MM.1S (cell line): ENCODE results near the gene VSIG10L.

ENCODE experiments used
- DNase-seq: peaks from one replicate; pipeline ENCODE4 v3.0.0-alpha.2; 2015
- H2AFZ ChIP-seq: fragments of 300-600 bp; sonication (generic); 2 replicates; pipeline ENCODE4 v1.6.0; 2016; ENCODE audit warnings: antibody characterized with exemption, low read length
- H3F3A ChIP-seq: fragments of 300-600 bp; sonication (generic); 2 replicates; pipeline ENCODE4 v1.6.1; 2016; ENCODE audit warnings: mild to moderate bottlenecking, antibody characterized with exemption, low read length, moderate library complexity, mixed read lengths; ENCODE audit not compliant: insufficient read depth
- H3K27ac ChIP-seq: fragments of 300-600 bp; sonication (generic); 2 replicates; pipeline ENCODE4 v1.5.1; 2016; ENCODE audit warnings: mild to moderate bottlenecking, low read length
- H3K27me3 ChIP-seq: fragments of 300-600 bp; sonication (generic); replicated peaks from 2 replicates; pipeline ENCODE4 v1.6.0; 2016; ENCODE audit warnings: low read length; ENCODE audit not compliant: insufficient read depth
- H3K36me3 ChIP-seq: fragments of 300-600 bp; sonication (generic); replicated peaks from 2 replicates; pipeline ENCODE4 v1.6.1; 2016; ENCODE audit warnings: mild to moderate bottlenecking, low read length, mixed read lengths; ENCODE audit not compliant: insufficient read depth
- H3K4me1 ChIP-seq: fragments of 300-600 bp; sonication (generic); 2 replicates; pipeline ENCODE4 v1.6.1; 2016; ENCODE audit warnings: low read length, mixed read lengths
- H3K4me2 ChIP-seq: fragments of 300-600 bp; sonication (generic); 2 replicates; pipeline ENCODE4 v1.6.0; 2016; ENCODE audit warnings: low read depth, low read length
- H3K4me3 ChIP-seq: fragments of 300-600 bp; sonication (generic); 2 replicates; pipeline ENCODE4 v1.5.1; 2016; ENCODE audit warnings: low read length, mixed read lengths
- H3K79me2 ChIP-seq: fragments of 300-600 bp; sonication (generic); 2 replicates; pipeline ENCODE4 v1.6.1; 2016; ENCODE audit warnings: mixed run types, low read length, mixed read lengths
- H3K9ac ChIP-seq: fragments of 300-600 bp; sonication (generic); 2 replicates; pipeline ENCODE4 v1.6.1; 2016; ENCODE audit warnings: low read length, mixed read lengths
- H3K9me2 ChIP-seq: fragments of 300-600 bp; sonication (generic); replicated peaks from 2 replicates; pipeline ENCODE4 v1.6.1; 2016; ENCODE audit warnings: mild to moderate bottlenecking, low read length, mixed read lengths; ENCODE audit not compliant: insufficient read depth
- H3K9me3 ChIP-seq: fragments of 300-600 bp; sonication (generic); replicated peaks from 2 replicates; pipeline ENCODE4 v1.6.1; 2016; ENCODE audit warnings: mild to moderate bottlenecking, low read length, mixed read lengths; ENCODE audit not compliant: insufficient read depth
- H4K20me1 ChIP-seq: fragments of 300-600 bp; sonication (generic); 2 replicates; pipeline ENCODE4 v1.6.1; 2016; ENCODE audit warnings: mild to moderate bottlenecking, low read length, moderate library complexity, mixed read lengths; ENCODE audit not compliant: insufficient read depth
- CTCF ChIP-seq: fragments of 300-600 bp; sonication (generic); IDR thresholded peaks from 2 replicates; pipeline ENCODE4 v1.5.1; 2016; ENCODE audit warnings: antibody characterized with exemption, low read length, mixed read lengths
- EZH2 ChIP-seq: fragments of 300-600 bp; sonication (generic); optimal IDR thresholded peaks from 2 replicates; pipeline ENCODE3; 2017; ENCODE audit warnings: low read depth, mild to moderate bottlenecking, antibody characterized with exemption, low read length, mixed read lengths
- EZH2phosphoT487 ChIP-seq: fragments of 300-600 bp; sonication (generic); IDR thresholded peaks from 2 replicates; pipeline ENCODE4 v1.6.1; 2018; ENCODE audit warnings: antibody characterized with exemption, low read length

The VSIG10L gene

DNA sequence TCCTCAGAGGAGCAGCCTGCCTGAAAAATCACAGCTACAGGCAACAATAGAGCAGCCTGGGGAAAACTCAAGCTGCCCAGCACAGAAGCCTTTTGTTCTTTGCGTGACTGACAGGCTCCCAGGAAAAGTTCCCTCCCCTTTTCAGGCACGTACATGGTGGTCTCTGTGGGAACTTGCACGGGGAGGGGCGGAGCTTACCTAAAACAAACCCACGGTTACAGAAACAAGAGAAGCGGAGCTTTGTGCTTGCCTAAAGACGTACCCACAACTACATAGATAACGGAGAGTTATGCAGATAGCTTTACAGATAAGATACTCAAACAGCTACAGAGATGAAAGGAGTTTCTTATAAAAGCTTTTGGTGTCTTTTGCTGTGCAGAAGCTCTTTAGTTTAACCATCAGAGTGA is 12.8 kb upstream of the VSIG10L start:
- no peak overlapping the region for H3K27ac ChIP-seq
- H3K79me2 ChIP-seq = no peaks in the 10 kb centered on the region
- H3K9me2 ChIP-seq = no peaks in the 10 kb centered on the region
- H3K36me3 ChIP-seq = no peaks in the 10 kb centered on the region
- TF ChIP-seq EZH2phosphoT487 (no peak), CTCF (no peak), EZH2 (no peak)
- no peaks in the 10 kb centered on the region for H3K4me1 ChIP-seq
- no peak overlapping the region for H3K9ac ChIP-seq
- DNase-seq = no peak
- H2AFZ ChIP-seq = no peak overlapping the region
- no peaks in the 10 kb centered on the region for H3K27me3 ChIP-seq
- H3K9me3 ChIP-seq = no peaks in the 10 kb centered on the region
- H3F3A ChIP-seq = no peaks in the 10 kb centered on the region
- H3K4me2 ChIP-seq = no peak overlapping the region
- no peak overlapping the region for H3K4me3 ChIP-seq
- H4K20me1 ChIP-seq = no peaks in the 10 kb centered on the region

DNA sequence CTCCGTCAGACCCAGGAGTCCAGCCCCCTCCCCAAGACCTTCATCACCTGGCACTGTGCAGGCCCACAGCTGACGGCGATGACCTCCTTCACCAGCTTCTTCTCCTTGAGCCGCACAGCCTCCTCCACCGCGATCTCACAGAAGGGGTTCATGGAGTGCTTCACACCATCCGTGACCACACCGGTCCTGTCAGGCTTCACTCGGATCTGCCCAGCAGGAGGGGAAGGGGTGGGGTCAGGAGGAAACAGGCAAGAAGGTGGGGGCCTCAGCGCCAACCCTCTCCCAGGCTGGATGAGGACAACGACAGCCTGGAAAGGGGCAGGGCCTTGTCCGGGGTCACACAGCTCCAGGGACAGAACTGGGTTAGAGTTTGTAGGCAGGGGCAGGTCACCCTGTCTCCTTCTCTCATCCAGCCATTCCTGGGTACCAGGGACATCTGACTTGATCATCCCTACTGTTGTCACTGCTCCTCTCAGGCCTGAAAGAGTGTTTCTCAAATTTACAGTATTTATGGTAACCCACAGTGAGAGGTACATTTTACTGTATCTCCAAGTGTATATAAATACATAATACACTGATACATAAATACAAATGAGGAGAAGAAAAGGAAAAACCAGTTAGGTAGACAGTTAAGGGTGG is 12.3 kb upstream of the VSIG10L start:
- no peak overlapping the region for H3K4me2 ChIP-seq
- no peak for TF ChIP-seq EZH2phosphoT487
- no peak for TF ChIP-seq EZH2
- no peak for TF ChIP-seq CTCF
- no peaks in the 10 kb centered on the region for H3K27me3 ChIP-seq
- no peak overlapping the region for H3K4me3 ChIP-seq
- no peaks in the 10 kb centered on the region for H4K20me1 ChIP-seq
- no peaks in the 10 kb centered on the region for H3K36me3 ChIP-seq
- no peak overlapping the region for H2AFZ ChIP-seq
- H3K9ac ChIP-seq = no peak overlapping the region
- H3F3A ChIP-seq = no peaks in the 10 kb centered on the region
- no peak for DNase-seq
- H3K27ac ChIP-seq = no peak overlapping the region
- no peaks in the 10 kb centered on the region for H3K9me2 ChIP-seq
- H3K4me1 ChIP-seq = no peaks in the 10 kb centered on the region
- H3K9me3 ChIP-seq = no peaks in the 10 kb centered on the region
- no peaks in the 10 kb centered on the region for H3K79me2 ChIP-seq

DNA sequence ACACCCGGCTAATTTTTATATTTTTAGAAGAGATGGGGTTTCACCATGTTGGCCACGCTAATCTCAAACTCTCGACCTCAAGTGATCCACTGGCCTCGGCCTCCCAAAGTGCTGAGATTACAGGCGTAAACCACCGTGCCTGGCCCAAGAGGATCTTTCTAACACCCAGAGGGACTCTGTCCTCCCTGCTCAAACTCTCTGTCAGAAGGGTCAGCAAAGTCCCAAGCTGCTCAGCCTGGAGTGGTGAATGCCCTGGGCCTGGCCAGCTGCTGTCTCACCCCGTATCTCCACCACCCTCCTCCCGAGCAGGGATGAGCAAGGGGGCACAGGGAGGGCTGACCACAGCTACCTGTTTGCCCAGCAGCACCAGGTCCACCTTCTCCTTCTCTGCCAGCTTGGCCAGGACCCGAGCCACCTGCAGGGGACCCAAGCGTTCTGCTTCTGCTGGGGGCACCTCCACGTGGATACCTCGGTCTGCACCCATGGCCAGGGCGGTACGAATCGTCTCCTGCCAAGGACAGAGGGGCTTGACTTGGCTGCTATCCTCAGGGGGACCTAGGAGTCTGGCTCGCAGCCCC is 10.9 kb upstream of the VSIG10L start:
- no peak for DNase-seq

More for the DNA sequence above, 10.9 kb upstream of the VSIG10L start:
- H3K9me3 ChIP-seq = no peaks in the 10 kb centered on the region
- H3K9me2 ChIP-seq = no peaks in the 10 kb centered on the region
- H3K27ac ChIP-seq = no peak overlapping the region
- no peaks in the 10 kb centered on the region for H3F3A ChIP-seq
- no peak for TF ChIP-seq EZH2
- no peak for TF ChIP-seq CTCF
- TF ChIP-seq EZH2phosphoT487 = no peak
- H3K4me2 ChIP-seq = no peak overlapping the region
- H3K9ac ChIP-seq = no peak overlapping the region
- H3K4me1 ChIP-seq = no peaks in the 10 kb centered on the region
- no peak overlapping the region for H3K4me3 ChIP-seq
- no peaks in the 10 kb centered on the region for H3K36me3 ChIP-seq
- no peaks in the 10 kb centered on the region for H3K27me3 ChIP-seq
- no peaks in the 10 kb centered on the region for H3K79me2 ChIP-seq
- H2AFZ ChIP-seq = no peak overlapping the region
- H4K20me1 ChIP-seq = no peaks in the 10 kb centered on the region
